T-cell (primary cell): ENCODE measurements around the gene PDCD11. TPM values are rescaled to one million over a fixed set of nuclear protein-coding genes. Genes with fewer than 3 reads are reported as not detected.
"Not testable (repeated sequence)": the region's sequence is repeated elsewhere in the genome, so short reads cannot be mapped to it uniquely, and the experiment has no call there.

Source experiments
- ATAC-seq, 4 experiments: fragments of 200-7000 bp in 3 of 4; fragments of 150-1000 bp in 1 of 4; cut with Tn5 transposase; replicated peaks in 1 of 4; 1 replicate in 3 of 4; 2 replicates in 1 of 4; pipeline ENCODE4 v1.10.0; 2021; ENCODE audit warnings: moderate library complexity in 3 of 4, mild to moderate bottlenecking in 2 of 4, moderate number of reproducible peaks in 1 of 4
- CTCF ChIA-PET, 2 donors: fragments of 300-600 bp; sonication (Branson Sonifier 250); formaldehyde crosslinking; loops; one replicate each; lab custom pipeline; 2022; ENCODE audit warnings: antibody characterized with exemption in 2 of 2; lab: Charles Lee
- POLR2A ChIA-PET, 2 donors: fragments of 300-600 bp; sonication (Branson Sonifier 250); formaldehyde crosslinking; loops; one replicate each; lab custom pipeline; 2022; ENCODE audit warnings: antibody characterized with exemption in 2 of 2; lab: Charles Lee
- DNase-seq, 35 experiments: peaks; one replicate each; pipeline versions ENCODE4 v3.0.0 to v3.0.0-alpha.2; 2013 to 2023
- H3K27ac ChIP-seq: one replicate; pipeline ENCODE4 v1.5.1; 2013; ENCODE audit warnings: low read length
- H3K27me3 ChIP-seq, 2 experiments: replicated peaks in 1 of 2; 1 replicate in 1 of 2; 2 replicates in 1 of 2; pipeline versions ENCODE4 v1.6.1 to v1.7.0; 2013; ENCODE audit warnings: low read length in 1 of 2, mixed read lengths in 1 of 2; ENCODE audit not compliant: control insufficient read depth in 2 of 2, insufficient read depth in 2 of 2; ENCODE audit errors: extremely low read depth in 1 of 2
- H3K36me3 ChIP-seq, 2 donors: 1 replicate in 1 of 2; 2 replicates in 1 of 2; pipeline versions ENCODE4 v1.6.1 to v1.7.0; 2013; ENCODE audit warnings: low read length in 1 of 2; ENCODE audit not compliant: control insufficient read depth in 2 of 2, insufficient read depth in 1 of 2; ENCODE audit errors: extremely low read depth in 1 of 2
- H3K4me1 ChIP-seq, 2 experiments: 1 replicate in 1 of 2; 2 replicates in 1 of 2; pipeline versions ENCODE4 v1.6.1 to v1.7.0; 2013; ENCODE audit warnings: low read length in 2 of 2, mixed read lengths in 1 of 2; ENCODE audit not compliant: insufficient read depth in 2 of 2, control insufficient read depth in 1 of 2; ENCODE audit errors: extremely low read depth in 1 of 2
- H3K4me3 ChIP-seq, 2 donors: 1 replicate in 1 of 2; 2 replicates in 1 of 2; pipeline versions ENCODE4 v1.5.1 to v1.7.0; 2013; ENCODE audit warnings: mild to moderate bottlenecking in 2 of 2, low read length in 1 of 2, moderate library complexity in 1 of 2; ENCODE audit not compliant: control insufficient read depth in 1 of 2; ENCODE audit errors: extremely low read depth in 1 of 2
- H3K9me3 ChIP-seq: 2 replicates; pipeline ENCODE4 v1.7.0; 2013
- H3K27ac Mint-ChIP-seq, 2 donors: one replicate each; pipeline ENCODE4 v1.8.0; 2020 to 2021; ENCODE audit warnings: mild to moderate bottlenecking in 2 of 2, mixed read lengths in 2 of 2
- H3K27me3 Mint-ChIP-seq, 2 donors: one replicate each; pipeline ENCODE4 v1.8.0; 2021 to 2022; ENCODE audit warnings: mixed read lengths in 2 of 2
- H3K36me3 Mint-ChIP-seq: one replicate; pipeline ENCODE4 v1.8.0; 2021; ENCODE audit warnings: mixed read lengths
- H3K4me1 Mint-ChIP-seq, 3 donors: one replicate each; pipeline ENCODE4 v1.8.0; 2020 to 2022; ENCODE audit warnings: mixed read lengths in 3 of 3, mild to moderate bottlenecking in 1 of 3
- H3K4me3 Mint-ChIP-seq, 3 donors: one replicate each; pipeline ENCODE4 v1.8.0; 2020 to 2022; ENCODE audit warnings: mild to moderate bottlenecking in 3 of 3, mixed read lengths in 3 of 3, moderate library complexity in 3 of 3
- H3K9me3 Mint-ChIP-seq, 3 donors: one replicate each; pipeline ENCODE4 v1.8.0; 2020 to 2022; ENCODE audit warnings: mixed read lengths in 3 of 3
- WGBS: methylation state at CpG from one replicate; pipeline ENCODE4 v1.1.5; 2013; ENCODE audit warnings: missing lambda C conversion rate; ENCODE audit not compliant: insufficient coverage; 5-methylcytosine and 5-hydroxymethylcytosine counted together
- total RNA-seq, 35 experiments: library from RNA in 6 of 35; stranded (reverse) in 6 of 35; fragments of 120-200 nt in 1 of 35; gene quantifications; one replicate each; pipeline versions ENCODE4 v1.2.1 to v1.2.4 and lab custom pipeline; 2013 to 2026

The PDCD11 gene
- total RNA-seq (10 to 100 TPM; 24.0 to 53.3 (median 45.2) TPM), total RNA-seq (lab: John Stamatoyannopoulos, UW) (51.3 to 422 (median 119) reads per million in 29 experiments)
- 37.6 TPM for total RNA-seq (2013)

- peak; percentile 83 to 98 (median 93) for DNase-seq
- Histone ChIP-seq H3K4me1 (peaks cover 5 to 23% of the 10 kb centered on the region in 2 experiments), H3K4me3 (peak within 1 kb of the TSS; percentile 90 to 95), H3K36me3 (peaks cover 4 to 40% of the 10 kb centered on the region in 2 donors), H3K9me3 (no peaks in the 10 kb centered on the region), H3K27ac (peak within 1 kb of the TSS; percentile 50), H3K27me3 (no peaks in the 10 kb centered on the region)
- Mint-ChIP-seq H3K4me1 (peaks cover 55 to 64% (median 60%) of the 10 kb centered on the region in 3 donors), H3K4me3 (peak within 1 kb of the TSS; percentile 95 to 99 (median 97)), H3K9me3 (no peaks in the 10 kb centered on the region), H3K36me3 (peaks cover 25% of the 10 kb centered on the region), H3K27me3 (no peaks in the 10 kb centered on the region), H3K27ac (peak within 1 kb of the TSS; percentile 92 to 96)
- ATAC-seq: peak; percentile 98 to 100 (median 99)
- WGBS: under 1% methylated on average over 56 of the region's 56 CpGs
- CTCF ChIA-PET: interaction anchor here in 1 of 2 donors (0.6 to 1.2 kb wide), 2 partner anchors 19 to 1227 kb away, joined by 3 read pairs; no protein-coding TSS in a partner anchor
- POLR2A ChIA-PET: interaction anchor here (0.5 to 0.7 kb wide), 5 partner anchors 13 to 45 kb away, joined by 3 to 7 read pairs (median 3); no protein-coding TSS in a partner anchor
Observed at GRCh38 chr10:103396067-103396788, at the start of gene PDCD11, which contains the start of gene ATP5MK. TSS of gene PDCD11 (plus strand) at chr10:103396626. CDS start at chr10:103398427, 1,801 bp downstream. TSS of gene ATP5MK (minus strand) at chr10:103396475. CDS start at chr10:103392457, 4,018 bp downstream.

GRCh38 chr10:103350175-103350516 lies 46.3 kb upstream of the PDCD11 start:
- Histone ChIP-seq H3K27ac (no peak overlapping the region), H3K4me1 (peaks cover 2 to 17% of the 10 kb centered on the region in 2 experiments), H3K27me3 (no peaks in the 10 kb centered on the region), H3K9me3 (no peaks in the 10 kb centered on the region), H3K4me3 (peak overlapping the region; percentile 71 to 78), H3K36me3 (peaks cover 1 to 13% of the 10 kb centered on the region in 2 donors)
- Mint-ChIP-seq H3K27me3 (no peaks in the 10 kb centered on the region), H3K36me3 (peaks cover under 1% of the 10 kb centered on the region), H3K9me3 (no peaks in the 10 kb centered on the region), H3K4me1 (peaks cover 12 to 14% (median 14%) of the 10 kb centered on the region in 3 donors), H3K4me3 (peak overlapping the region; percentile 86 to 87 (median 87)), H3K27ac (no peak overlapping the region)
- ATAC-seq (no peak), DNase-seq (no peak)
- ChIA-PET CTCF (interaction anchor here in 1 of 2 donors (1.1 kb wide), 1 partner anchor 433 kb away, joined by 3 read pairs; the partner anchor contains the start of gene CNNM2), POLR2A (interaction anchor here in 1 of 2 donors (0.6 to 0.7 kb wide), 2 partner anchors 39 to 1466 kb away, joined by 3 to 4 read pairs; no protein-coding TSS in a partner anchor)
- WGBS: 65% methylated on average over 4 of the region's 16 CpGs

- POLR2A ChIA-PET: interaction anchor here in 1 of 2 donors (0.6 kb wide), 1 partner anchor 45 kb away, joined by 7 read pairs; no protein-coding TSS in a partner anchor
Observed at GRCh38 chr10:103350517-103351260, 45.7 kb upstream of the PDCD11 start, which contains the start of gene PCGF6. TSS of gene PCGF6 (minus strand) at chr10:103351140. CDS start at chr10:103351066, 74 bp downstream.

GRCh38 chr10:103353281-103353680 lies 43.1 kb upstream of the PDCD11 start:
- no peaks in the 10 kb centered on the region for H3K9me3 Mint-ChIP-seq
- POLR2A ChIA-PET: no interaction called here
- H3K4me1 Mint-ChIP-seq: peaks cover 12 to 14% (median 14%) of the 10 kb centered on the region in 3 donors
- no peak overlapping the region for H3K27ac Mint-ChIP-seq
- no CpG with 5 or more reads among the region's 2 CpGs for WGBS
- Histone ChIP-seq H3K4me3 (no peak overlapping the region), H3K9me3 (no peaks in the 10 kb centered on the region), H3K27ac (no peak overlapping the region), H3K27me3 (no peaks in the 10 kb centered on the region), H3K36me3 (peaks cover 0 to 2% of the 10 kb centered on the region in 2 donors), H3K4me1 (peaks cover 2 to 17% of the 10 kb centered on the region in 2 experiments)
- ATAC-seq (no peak), DNase-seq (no peak)
- H3K4me3 Mint-ChIP-seq: peak overlapping the region in 1 of 3 donors; percentile 14
- H3K36me3 Mint-ChIP-seq: no peaks in the 10 kb centered on the region
- CTCF ChIA-PET: interaction anchor here in 1 of 2 donors (0.7 kb wide), 1 partner anchor 18 kb away, joined by 3 read pairs; no protein-coding TSS in a partner anchor
- no peaks in the 10 kb centered on the region for H3K27me3 Mint-ChIP-seq

More at GRCh38 chr10:103350517-103351260, 45.7 kb upstream of the PDCD11 start, which contains the start of gene PCGF6:
- H3K4me1 Mint-ChIP-seq: peaks cover 12 to 14% (median 14%) of the 10 kb centered on the region in 3 donors
- Histone ChIP-seq H3K4me1 (peaks cover 2 to 17% of the 10 kb centered on the region in 2 experiments), H3K27ac (peak within 1 kb of the TSS; percentile 38), H3K9me3 (no peaks in the 10 kb centered on the region), H3K36me3 (peaks cover 0 to 10% of the 10 kb centered on the region in 2 donors), H3K4me3 (peak within 1 kb of the TSS; percentile 71 to 78), H3K27me3 (no peaks in the 10 kb centered on the region)
- no peaks in the 10 kb centered on the region for H3K9me3 Mint-ChIP-seq
- no peaks in the 10 kb centered on the region for H3K36me3 Mint-ChIP-seq
- ATAC-seq (peak; percentile 88 to 92 (median 88)), DNase-seq (peak; percentile 16 to 77 (median 48))
- no peaks in the 10 kb centered on the region for H3K27me3 Mint-ChIP-seq
- CTCF ChIA-PET: interaction anchor here (0.6 to 1.1 kb wide), 3 partner anchors 43 to 433 kb away, joined by 3 read pairs; partner anchors contain the start of gene CNNM2 (in 1 of the 2)
- under 1% methylated on average over 80 of the region's 82 CpGs for WGBS
- peak within 1 kb of the TSS; percentile 86 to 87 (median 87) for H3K4me3 Mint-ChIP-seq
- peak within 1 kb of the TSS; percentile 74 to 82 for H3K27ac Mint-ChIP-seq

GRCh38 chr10:103354567-103354966 lies 41.9 kb upstream of the PDCD11 start:
- H3K9me3 ChIP-seq, H3K4me3 ChIP-seq, H3K27me3 ChIP-seq, H3K4me3 Mint-ChIP-seq, CTCF ChIA-PET, H3K36me3 ChIP-seq, H3K36me3 Mint-ChIP-seq, H3K27ac Mint-ChIP-seq, H3K4me1 Mint-ChIP-seq, H3K9me3 Mint-ChIP-seq, DNase-seq, H3K27ac ChIP-seq, ATAC-seq, H3K27me3 Mint-ChIP-seq, POLR2A ChIA-PET: not testable (repeated sequence)
- H3K4me1 ChIP-seq: peaks cover 2 to 11% of the 10 kb centered on the region in 2 experiments
- WGBS: 93% methylated on average over 3 of the region's 4 CpGs
